ENCODE data around the gene PTPN23. TPM values are rescaled to one million over a fixed set of nuclear protein-coding genes. Genes with fewer than 3 reads are reported as not detected.
A peak's percentile ranks its signal among the peaks of the same experiment; 100 is the strongest.

Gene PTPN23
- total RNA-seq, 1 donor from 2014 or later: 40.3 TPM

DNA sequence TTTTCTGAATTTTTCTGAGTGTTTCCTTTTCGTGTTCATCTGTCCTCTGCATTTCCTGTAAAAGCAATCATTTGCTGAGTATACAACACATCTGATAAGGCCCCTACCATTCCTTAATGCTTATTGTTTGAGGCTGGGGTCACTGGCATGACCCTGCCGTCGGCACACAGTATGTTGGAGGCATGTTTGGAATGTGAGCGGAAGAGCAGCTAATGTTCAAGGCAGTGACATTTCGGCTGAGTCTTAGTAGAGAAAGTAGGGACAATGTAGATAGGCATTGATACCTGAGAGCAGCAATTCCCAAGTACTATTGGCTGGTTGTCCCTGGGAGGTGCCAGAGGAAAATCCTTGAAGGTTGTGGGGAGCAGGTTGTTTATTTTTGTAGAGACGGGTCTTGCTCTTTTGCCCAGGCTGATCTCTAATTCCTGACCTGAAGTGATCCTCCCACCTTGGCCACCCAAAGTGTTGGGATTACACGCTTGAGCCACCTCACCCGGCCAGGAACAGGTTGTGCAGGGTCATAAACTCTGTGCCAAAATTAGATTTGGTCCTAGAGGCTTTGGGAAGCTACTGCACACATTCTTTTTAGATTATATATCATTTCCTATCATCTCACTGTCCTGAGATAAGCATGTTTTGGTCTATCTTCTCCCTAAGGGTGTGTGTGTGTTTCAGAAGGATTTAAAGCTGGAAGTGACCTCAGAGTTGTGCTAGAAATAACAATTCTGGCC, 13.5 kb downstream of the PTPN23 start:
- Histone ChIP-seq H3K36me3 (ENCODE audit: insufficient read depth, low read length) (peaks cover 2% of the 10 kb centered on the region), H3K27ac (ENCODE audit: low read depth, low read length) (peak overlapping the region; percentile 17), H3K4me3 (ENCODE audit: insufficient read depth, low read depth, low read length) (peak overlapping the region; percentile 3), H2AFZ (ENCODE audit: low read depth, low read length) (no peak overlapping the region), H4K20me1 (ENCODE audit: insufficient read depth, low read length) (peaks cover 82% of the 10 kb centered on the region), H3K79me2 (ENCODE audit: insufficient read depth, low read length) (peaks cover 78% of the 10 kb centered on the region), H3K27me3 (ENCODE audit: insufficient read depth, low read length) (no peaks in the 10 kb centered on the region), H3K9me3 (ENCODE audit: insufficient read depth, low read depth, low read length) (no peaks in the 10 kb centered on the region), H3K4me2 (ENCODE audit: low read length) (peak overlapping the region; percentile 63), H3K4me1 (ENCODE audit: insufficient read depth, low read length) (peaks cover 18% of the 10 kb centered on the region), H3K9ac (ENCODE audit: low read length) (no peak overlapping the region)
- H3K4me1 Mint-ChIP-seq (ENCODE audit: low read depth, unreplicated experiment): peaks cover 27% of the 10 kb centered on the region
- peak overlapping the region; percentile 73 for H3K27ac Mint-ChIP-seq (ENCODE audit: unreplicated experiment)
- H3K36me3 Mint-ChIP-seq (ENCODE audit: low read depth, unreplicated experiment): peaks cover 6% of the 10 kb centered on the region
- H3K9me3 Mint-ChIP-seq (ENCODE audit: unreplicated experiment): no peaks in the 10 kb centered on the region
- no peaks in the 10 kb centered on the region for H3K27me3 Mint-ChIP-seq (ENCODE audit: low read depth, unreplicated experiment)
- no peak for TF ChIP-seq EZH2 (IDR thresholded peaks at IDR 0.05; ENCODE audit: insufficient read depth, low read length)
- TF ChIP-seq CTCF (IDR thresholded peaks at IDR 0.05; ENCODE audit: insufficient read depth, low read depth, low read length): peak; percentile 12
- DNase-seq (ENCODE audit: low read depth) (peak; percentile 53), FAIRE-seq (no peak)
- H3K4me3 Mint-ChIP-seq (ENCODE audit: unreplicated experiment): peak overlapping the region; percentile 54

DNA sequence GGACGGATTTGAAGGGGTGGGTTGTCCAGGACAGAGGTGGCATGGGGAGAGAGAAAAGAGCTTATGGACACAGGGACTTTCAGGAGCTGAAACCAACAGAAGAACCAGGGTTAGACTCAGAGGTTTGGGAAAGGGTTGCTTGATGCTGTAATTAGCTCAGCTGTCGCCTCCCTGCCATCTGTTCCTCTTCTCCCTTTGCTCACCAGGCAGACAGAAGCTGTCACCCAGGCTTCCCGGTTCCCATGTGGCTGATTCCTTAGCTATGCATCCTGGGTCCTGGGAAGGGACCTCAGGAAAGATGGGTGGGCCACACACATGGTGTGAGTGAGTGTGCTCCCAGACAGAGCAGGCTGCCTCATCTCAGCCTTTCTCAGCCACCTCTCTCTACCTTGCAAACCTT, 14.1 kb downstream of the PTPN23 start:
- Mint-ChIP-seq H3K4me1 (ENCODE audit: low read depth, unreplicated experiment) (peaks cover 28% of the 10 kb centered on the region), H3K4me3 (ENCODE audit: unreplicated experiment) (peak overlapping the region; percentile 50), H3K27me3 (ENCODE audit: low read depth, unreplicated experiment) (no peaks in the 10 kb centered on the region), H3K27ac (ENCODE audit: unreplicated experiment) (peak overlapping the region; percentile 73), H3K9me3 (ENCODE audit: unreplicated experiment) (no peaks in the 10 kb centered on the region), H3K36me3 (ENCODE audit: low read depth, unreplicated experiment) (peaks cover 6% of the 10 kb centered on the region)
- Histone ChIP-seq H3K4me3 (ENCODE audit: insufficient read depth, low read depth, low read length) (no peak overlapping the region), H3K27ac (ENCODE audit: low read depth, low read length) (peak overlapping the region; percentile 17), H3K4me2 (ENCODE audit: low read length) (peak overlapping the region; percentile 13), H3K36me3 (ENCODE audit: insufficient read depth, low read length) (peaks cover 2% of the 10 kb centered on the region), H3K79me2 (ENCODE audit: insufficient read depth, low read length) (peaks cover 81% of the 10 kb centered on the region), H3K9ac (ENCODE audit: low read length) (no peak overlapping the region), H3K9me3 (ENCODE audit: insufficient read depth, low read depth, low read length) (no peaks in the 10 kb centered on the region), H3K27me3 (ENCODE audit: insufficient read depth, low read length) (no peaks in the 10 kb centered on the region), H2AFZ (ENCODE audit: low read depth, low read length) (no peak overlapping the region), H3K4me1 (ENCODE audit: insufficient read depth, low read length) (peaks cover 18% of the 10 kb centered on the region), H4K20me1 (ENCODE audit: insufficient read depth, low read length) (peaks cover 87% of the 10 kb centered on the region)
- TF ChIP-seq CTCF (IDR thresholded peaks at IDR 0.05; ENCODE audit: insufficient read depth, low read depth, low read length) (no peak), EZH2 (IDR thresholded peaks at IDR 0.05; ENCODE audit: insufficient read depth, low read length) (no peak)
- DNase-seq (ENCODE audit: low read depth) (no peak), FAIRE-seq (no peak)

DNA sequence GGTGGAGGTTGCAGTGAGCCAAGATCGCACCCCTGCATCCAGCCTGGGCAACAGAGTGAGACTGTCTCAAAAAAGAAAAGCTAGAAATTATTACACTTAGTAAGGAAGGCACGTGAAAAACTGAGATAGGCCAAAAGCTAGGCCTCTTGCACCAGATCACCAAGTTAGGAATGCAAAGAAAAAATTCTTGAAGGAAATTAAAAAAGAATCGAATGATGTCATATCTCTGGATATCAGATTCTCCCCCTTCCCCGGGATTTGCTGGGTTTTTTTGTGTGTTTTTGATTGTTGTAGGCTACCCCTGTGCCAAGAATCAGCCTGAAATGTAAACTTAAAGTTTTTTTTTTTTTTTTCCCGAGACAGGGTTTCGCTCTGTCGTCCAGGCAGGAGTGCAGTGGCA, 17.4 kb downstream of the PTPN23 start:
- no peak for FAIRE-seq
- H4K20me1 ChIP-seq (ENCODE audit: insufficient read depth, low read length): peaks cover 73% of the 10 kb centered on the region
- H3K9me3 ChIP-seq (ENCODE audit: insufficient read depth, low read depth, low read length): no peaks in the 10 kb centered on the region
- no peak for TF ChIP-seq EZH2 (IDR thresholded peaks at IDR 0.05; ENCODE audit: insufficient read depth, low read length)
- no peak for TF ChIP-seq CTCF (IDR thresholded peaks at IDR 0.05; ENCODE audit: insufficient read depth, low read depth, low read length)
- H3K79me2 ChIP-seq (ENCODE audit: insufficient read depth, low read length): peaks cover 64% of the 10 kb centered on the region
- H3K36me3 Mint-ChIP-seq (ENCODE audit: low read depth, unreplicated experiment): peaks cover 8% of the 10 kb centered on the region
- H3K4me1 Mint-ChIP-seq (ENCODE audit: low read depth, unreplicated experiment): peaks cover 26% of the 10 kb centered on the region
- no peak overlapping the region for H3K9ac ChIP-seq (ENCODE audit: low read length)
- no peaks in the 10 kb centered on the region for H3K27me3 Mint-ChIP-seq (ENCODE audit: low read depth, unreplicated experiment)
- no peak for DNase-seq (ENCODE audit: low read depth)
- no peak overlapping the region for H3K27ac Mint-ChIP-seq (ENCODE audit: unreplicated experiment)
- H3K4me3 Mint-ChIP-seq (ENCODE audit: unreplicated experiment): no peak overlapping the region
- peaks cover 2% of the 10 kb centered on the region for H3K36me3 ChIP-seq (ENCODE audit: insufficient read depth, low read length)
- H3K4me3 ChIP-seq (ENCODE audit: insufficient read depth, low read depth, low read length): no peak overlapping the region
- no peaks in the 10 kb centered on the region for H3K9me3 Mint-ChIP-seq (ENCODE audit: unreplicated experiment)
- no peaks in the 10 kb centered on the region for H3K27me3 ChIP-seq (ENCODE audit: insufficient read depth, low read length)
- peaks cover 18% of the 10 kb centered on the region for H3K4me1 ChIP-seq (ENCODE audit: insufficient read depth, low read length)
- no peak overlapping the region for H2AFZ ChIP-seq (ENCODE audit: low read depth, low read length)
- no peak overlapping the region for H3K27ac ChIP-seq (ENCODE audit: low read depth, low read length)
- H3K4me2 ChIP-seq (ENCODE audit: low read length): no peak overlapping the region

Data from astrocyte (in vitro differentiated cells and primary cell).